ENCODE measurements around the gene PREX1.

PREX1 gene

GRCh38 chr20:48682529-48683363, 145.1 kb downstream of the PREX1 start:
- DNase-seq, result peak; percentile 77 to 81
- TF ChIP-seq GATA1 (IDR thresholded peaks at IDR 0.05; ENCODE audit: low read depth, low read length) (no peak), POLR2A (IDR thresholded peaks at IDR 0.05; ENCODE audit: low read length) (no peak)

GRCh38 chr20:48681873-48682426, 145.8 kb downstream of the PREX1 start:
- no peak for TF ChIP-seq POLR2A (IDR thresholded peaks at IDR 0.05; ENCODE audit: low read length)
- no peak for TF ChIP-seq GATA1 (IDR thresholded peaks at IDR 0.05; ENCODE audit: low read depth, low read length)
- DNase-seq, result no peak

- TF ChIP-seq POLR2A (IDR thresholded peaks at IDR 0.05; ENCODE audit: low read length), result no peak
- TF ChIP-seq GATA1 (IDR thresholded peaks at IDR 0.05; ENCODE audit: low read depth, low read length), result no peak
- DNase-seq, result no peak
Observed at GRCh38 chr20:48681201-48681872, 146.5 kb downstream of the PREX1 start.

GRCh38 chr20:48680650-48681049, 147.1 kb downstream of the PREX1 start:
- no peak for DNase-seq
- no peak for TF ChIP-seq POLR2A (IDR thresholded peaks at IDR 0.05; ENCODE audit: low read length)
- TF ChIP-seq GATA1 (IDR thresholded peaks at IDR 0.05; ENCODE audit: low read depth, low read length), result no peak

GRCh38 chr20:48679599-48679998, 148.2 kb downstream of the PREX1 start:
- DNase-seq, result peak; percentile 43 to 45
- TF ChIP-seq POLR2A (IDR thresholded peaks at IDR 0.05; ENCODE audit: low read length) (no peak), GATA1 (IDR thresholded peaks at IDR 0.05; ENCODE audit: low read depth, low read length) (no peak)

GRCh38 chr20:48679011-48679410, 148.8 kb downstream of the PREX1 start:
- DNase-seq, result no peak
- TF ChIP-seq POLR2A (IDR thresholded peaks at IDR 0.05; ENCODE audit: low read length) (no peak), GATA1 (IDR thresholded peaks at IDR 0.05; ENCODE audit: low read depth, low read length) (no peak)

GRCh38 chr20:48678421-48678820, 149.4 kb downstream of the PREX1 start:
- DNase-seq, result no peak
- TF ChIP-seq POLR2A (IDR thresholded peaks at IDR 0.05; ENCODE audit: low read length), result no peak
- TF ChIP-seq GATA1 (IDR thresholded peaks at IDR 0.05; ENCODE audit: low read depth, low read length), result no peak

- DNase-seq, result no peak
- TF ChIP-seq POLR2A (IDR thresholded peaks at IDR 0.05; ENCODE audit: low read length) (no peak), GATA1 (IDR thresholded peaks at IDR 0.05; ENCODE audit: low read depth, low read length) (no peak)
Observed at GRCh38 chr20:48676795-48677460, 150.9 kb downstream of the PREX1 start.

GRCh38 chr20:48676125-48676524, 151.7 kb downstream of the PREX1 start:
- DNase-seq, result no peak
- no peak for TF ChIP-seq POLR2A (IDR thresholded peaks at IDR 0.05; ENCODE audit: low read length)
- no peak for TF ChIP-seq GATA1 (IDR thresholded peaks at IDR 0.05; ENCODE audit: low read depth, low read length)

GRCh38 chr20:48674461-48674860, 153.3 kb downstream of the PREX1 start:
- TF ChIP-seq GATA1 (IDR thresholded peaks at IDR 0.05; ENCODE audit: low read depth, low read length) (no peak), POLR2A (IDR thresholded peaks at IDR 0.05; ENCODE audit: low read length) (no peak)

GRCh38 chr20:48673507-48673906, 154.3 kb downstream of the PREX1 start:
- TF ChIP-seq GATA1 (IDR thresholded peaks at IDR 0.05; ENCODE audit: low read depth, low read length) (no peak), POLR2A (IDR thresholded peaks at IDR 0.05; ENCODE audit: low read length) (no peak)
- DNase-seq, result no peak

More at GRCh38 chr20:48674461-48674860, 153.3 kb downstream of the PREX1 start:
- DNase-seq, result no peak

- TF ChIP-seq POLR2A (IDR thresholded peaks at IDR 0.05; ENCODE audit: low read length) (no peak), GATA1 (IDR thresholded peaks at IDR 0.05; ENCODE audit: low read depth, low read length) (no peak)
- DNase-seq, result no peak
Observed at GRCh38 chr20:48672324-48672723, 155.5 kb downstream of the PREX1 start.

- TF ChIP-seq POLR2A (IDR thresholded peaks at IDR 0.05; ENCODE audit: low read length), result no peak
- no peak for TF ChIP-seq GATA1 (IDR thresholded peaks at IDR 0.05; ENCODE audit: low read depth, low read length)
- no peak for DNase-seq
Observed at GRCh38 chr20:48671141-48671540, 156.7 kb downstream of the PREX1 start.

All from erythroblast (primary cell).